ENCODE measurements around the gene STK32C. TPM values are rescaled to one million over a fixed set of nuclear protein-coding genes. Genes with fewer than 3 reads are reported as not detected.
"Not testable (repeated sequence)": the region's sequence is repeated elsewhere in the genome, so short reads cannot be mapped to it uniquely, and the experiment has no call there.

The STK32C gene
- total RNA-seq, 1 donor from 2014 or later: 18.3 TPM

DNA sequence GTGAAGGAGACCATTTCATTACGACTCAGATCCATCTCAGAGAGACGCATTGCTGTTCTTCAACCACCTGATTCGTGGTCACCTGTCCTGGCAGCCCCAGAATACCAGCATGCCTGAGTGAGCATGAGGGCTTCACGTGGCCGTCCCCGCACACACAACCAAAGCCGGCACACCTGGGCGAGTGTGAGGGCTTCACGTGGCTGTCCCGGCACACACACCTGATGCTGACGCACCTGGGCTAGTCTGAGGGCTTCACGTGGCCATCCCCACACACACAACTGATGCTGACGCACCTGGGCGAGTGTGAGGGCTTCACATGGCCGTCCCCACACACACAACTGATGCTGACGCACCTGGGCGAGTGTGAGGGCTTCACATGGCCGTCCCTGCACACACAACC lies 86.8 kb downstream of the STK32C start:
- DNase-seq (ENCODE audit: low spot score): not testable (repeated sequence)

DNA sequence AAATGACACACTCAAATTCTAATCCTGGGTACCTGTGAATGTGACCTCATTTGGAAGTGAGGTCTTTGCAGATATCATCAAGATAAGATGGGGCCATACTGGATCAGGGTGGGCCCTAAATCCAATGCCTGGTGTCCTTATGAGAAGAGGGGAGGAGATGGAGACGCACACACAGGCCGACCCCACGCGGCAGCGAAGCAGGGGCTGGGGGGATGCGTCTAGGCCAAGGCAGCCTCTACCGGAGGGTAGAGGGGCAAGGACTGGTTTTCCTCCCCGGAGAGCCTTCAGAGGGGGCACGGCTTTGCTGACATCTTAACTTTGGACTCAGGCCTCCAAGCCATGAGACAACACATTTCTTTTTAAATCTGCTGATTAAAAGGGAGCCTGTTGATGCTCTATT lies 87.7 kb downstream of the STK32C start:
- no peak for DNase-seq (ENCODE audit: low spot score)

DNA sequence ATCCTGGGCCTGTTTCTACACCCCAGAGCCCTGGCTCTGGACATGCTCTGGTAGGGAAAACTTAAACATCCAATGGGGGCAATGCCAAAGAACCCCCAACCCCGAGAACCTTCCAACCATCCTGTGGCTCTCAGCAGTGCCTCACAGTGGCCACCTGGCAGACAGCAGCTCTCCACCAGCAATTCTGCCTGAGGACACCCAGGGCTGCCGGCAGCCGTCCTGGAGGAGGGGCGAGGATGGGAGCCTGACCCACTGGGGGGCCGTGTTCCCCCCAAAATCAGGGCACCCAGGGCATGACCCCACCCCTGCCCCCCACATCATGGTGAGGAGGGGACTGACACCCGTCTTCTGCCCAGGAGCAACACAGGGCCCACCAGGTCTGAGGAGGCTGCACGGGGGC lies 88.3 kb downstream of the STK32C start:
- DNase-seq (ENCODE audit: low spot score): no peak

DNA sequence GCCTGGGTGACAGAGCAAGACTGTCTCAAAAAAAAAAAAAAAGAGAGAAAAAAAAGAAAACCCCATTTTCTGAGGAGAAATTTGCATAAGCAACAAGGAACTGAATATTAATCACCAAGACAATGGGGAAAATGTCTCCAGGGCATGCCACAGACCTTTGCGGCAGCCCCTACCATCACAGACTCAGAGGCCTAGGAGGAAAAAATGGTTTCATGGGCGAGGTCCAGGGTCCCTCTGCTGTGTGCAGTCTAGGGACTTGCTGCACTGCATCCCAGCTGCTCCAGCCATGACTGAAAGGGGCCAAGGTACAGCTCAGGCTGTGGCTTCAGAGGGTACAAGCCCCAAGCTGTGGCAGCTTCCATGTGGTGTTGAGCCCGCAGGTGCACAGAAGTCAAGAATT lies 91.3 kb downstream of the STK32C start:
- DNase-seq (ENCODE audit: low spot score): not testable (repeated sequence)

DNA sequence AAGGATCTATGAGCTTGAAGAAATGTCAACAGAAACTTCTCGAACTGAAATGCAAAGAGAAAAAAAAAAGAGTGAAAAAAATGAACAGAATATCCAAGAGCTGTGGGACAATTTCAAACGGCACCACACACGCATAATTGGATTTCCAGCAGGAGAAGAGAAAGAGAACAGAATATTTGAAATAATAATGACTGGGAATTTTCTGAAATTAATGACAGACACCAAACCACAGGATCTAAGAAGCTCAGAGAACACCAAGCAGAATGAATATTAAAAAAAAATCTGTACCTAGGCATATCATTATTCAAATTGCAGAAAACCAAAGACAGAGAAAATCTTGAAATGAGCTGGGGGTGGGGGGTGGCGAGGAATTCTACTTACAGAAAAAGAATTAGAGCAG lies 93.8 kb downstream of the STK32C start:
- DNase-seq (ENCODE audit: low spot score): no peak

DNA sequence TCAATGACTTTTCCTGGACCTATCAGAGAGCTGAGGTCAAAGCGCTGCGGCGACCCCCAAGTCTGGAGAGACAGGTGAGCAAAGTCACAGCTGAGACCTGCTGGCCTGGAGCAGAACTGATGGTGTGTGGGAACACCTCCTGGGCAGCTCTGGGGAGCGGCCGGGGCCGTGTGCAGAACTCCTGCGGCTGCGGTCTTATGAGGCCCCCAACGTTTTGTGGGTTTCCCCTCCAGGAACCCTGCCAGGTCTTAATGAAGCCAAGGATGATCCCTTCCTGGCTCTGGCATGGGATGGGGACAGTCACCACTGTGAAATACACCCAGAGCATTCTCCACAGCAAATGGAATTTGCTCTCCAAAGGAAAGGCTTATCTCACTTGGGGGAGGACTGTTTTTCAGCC lies 94.9 kb downstream of the STK32C start:
- DNase-seq (ENCODE audit: low spot score): no peak

DNA sequence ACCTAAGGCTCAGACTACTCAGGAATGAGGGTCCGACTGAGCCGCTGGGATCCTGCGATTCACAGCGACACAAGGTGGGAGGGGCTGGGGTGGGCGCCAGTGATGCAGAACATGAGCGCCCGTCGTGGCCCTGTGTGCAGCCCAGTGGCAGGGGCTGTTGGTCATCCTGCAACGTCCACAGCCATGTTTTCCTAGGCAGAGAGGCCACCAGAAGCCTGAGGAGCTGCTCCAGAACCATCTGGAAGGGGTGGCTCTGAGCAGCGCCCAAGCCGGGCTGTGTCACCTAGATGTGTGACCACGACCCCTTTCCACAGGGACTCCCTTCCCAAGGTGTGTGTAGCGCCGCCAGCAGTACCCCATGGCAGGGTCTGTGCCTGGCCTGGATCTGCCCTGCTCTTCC lies 96.5 kb downstream of the STK32C start:
- DNase-seq (ENCODE audit: low spot score): no peak

DNA sequence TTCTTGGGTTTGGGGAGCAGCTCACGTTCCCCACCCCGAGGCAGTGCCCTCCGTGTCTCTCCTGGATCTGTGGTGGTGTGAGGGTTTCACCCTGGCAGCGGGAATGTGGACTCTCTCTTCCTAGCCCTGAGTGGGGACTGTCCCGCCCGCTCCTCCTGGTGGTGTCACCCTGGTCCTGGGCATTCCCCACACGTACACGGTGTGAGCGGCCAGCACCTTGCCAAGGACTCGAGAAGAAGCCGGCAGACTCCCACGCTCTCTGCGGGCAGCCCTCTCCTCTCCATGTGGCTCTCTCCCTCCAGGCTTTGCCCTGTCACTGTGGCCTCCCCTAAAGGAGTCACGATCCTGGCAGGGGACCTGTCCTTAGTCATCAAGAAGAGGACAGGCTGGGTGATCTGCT lies 97.0 kb downstream of the STK32C start:
- no peak for DNase-seq (ENCODE audit: low spot score)

DNA sequence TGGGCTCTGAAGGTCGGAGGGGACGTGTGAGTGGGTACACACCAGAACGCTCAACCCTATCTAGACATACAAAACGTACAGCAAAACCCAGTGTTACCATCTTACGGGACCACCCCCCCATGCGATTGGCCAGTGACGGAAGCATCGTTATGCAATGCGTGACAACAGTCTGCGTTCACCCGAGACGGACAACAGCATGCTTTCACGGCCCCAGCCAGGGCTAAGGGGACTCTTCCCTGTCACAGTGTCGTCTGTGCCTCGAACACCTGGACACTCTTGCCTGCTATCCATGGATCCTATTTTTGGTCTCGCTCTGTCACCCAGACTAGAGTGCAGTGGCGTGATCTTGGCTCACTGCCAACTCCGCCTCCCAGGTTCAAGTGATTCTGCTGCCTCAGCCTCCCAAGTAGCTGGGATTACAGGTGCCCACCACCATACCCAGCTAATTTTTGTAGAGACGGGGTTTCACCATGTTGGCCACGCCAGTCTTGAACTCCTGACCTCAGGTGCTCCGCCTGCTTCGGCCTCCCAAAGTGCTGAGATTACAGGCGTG lies 97.7 kb downstream of the STK32C start:
- DNase-seq (ENCODE audit: low spot score): no peak

DNA sequence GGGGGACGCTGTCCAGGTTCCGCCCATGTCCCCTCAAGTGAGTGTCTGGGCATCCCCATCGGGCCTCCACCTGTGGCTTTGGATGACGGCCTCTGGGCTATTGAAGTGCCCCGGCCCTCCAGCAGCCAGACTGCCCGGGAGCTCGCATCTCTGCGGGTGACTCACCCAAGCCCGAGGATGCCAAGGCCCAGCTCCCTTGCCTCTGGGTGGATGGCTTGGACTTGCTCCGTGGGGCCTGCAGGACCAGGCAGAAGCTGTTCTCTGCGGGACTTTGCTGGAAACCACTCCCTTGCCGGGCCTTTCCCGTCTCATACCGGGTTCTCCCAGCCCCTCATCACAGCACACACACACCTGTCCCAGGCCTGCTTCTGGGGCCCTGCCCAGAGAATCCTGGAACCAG lies 98.6 kb downstream of the STK32C start:
- no peak for DNase-seq (ENCODE audit: low spot score)

DNA sequence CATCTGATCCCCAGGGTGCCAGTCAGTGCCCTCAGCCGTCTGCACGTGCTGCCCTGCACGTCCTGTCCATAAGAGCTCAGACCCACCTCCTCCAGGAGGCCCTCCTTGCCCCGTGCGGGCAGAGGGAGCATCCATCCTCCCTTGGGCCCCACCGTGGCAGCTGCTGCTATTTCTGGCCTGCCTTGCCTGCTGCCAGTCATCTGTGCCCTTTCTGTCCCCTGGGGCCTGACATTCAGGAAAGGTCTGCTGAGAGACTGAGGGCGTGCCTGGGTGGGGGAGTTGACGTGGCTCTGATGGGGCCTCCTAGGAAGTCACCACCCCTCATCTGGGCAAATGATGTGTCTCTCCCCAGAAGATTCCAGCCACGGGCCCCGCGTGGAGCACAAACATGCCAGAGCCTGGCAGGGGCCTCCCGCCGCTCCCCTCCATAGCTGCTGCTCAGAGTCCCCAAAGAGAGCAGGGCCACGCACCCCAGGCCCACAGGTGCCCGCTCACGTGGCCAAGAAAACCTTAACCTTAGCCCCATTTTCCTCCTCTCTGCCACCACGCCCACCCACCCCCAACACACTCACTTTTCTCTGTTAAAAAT lies 99.2 kb downstream of the STK32C start:
- DNase-seq (ENCODE audit: low spot score): no peak

DNA sequence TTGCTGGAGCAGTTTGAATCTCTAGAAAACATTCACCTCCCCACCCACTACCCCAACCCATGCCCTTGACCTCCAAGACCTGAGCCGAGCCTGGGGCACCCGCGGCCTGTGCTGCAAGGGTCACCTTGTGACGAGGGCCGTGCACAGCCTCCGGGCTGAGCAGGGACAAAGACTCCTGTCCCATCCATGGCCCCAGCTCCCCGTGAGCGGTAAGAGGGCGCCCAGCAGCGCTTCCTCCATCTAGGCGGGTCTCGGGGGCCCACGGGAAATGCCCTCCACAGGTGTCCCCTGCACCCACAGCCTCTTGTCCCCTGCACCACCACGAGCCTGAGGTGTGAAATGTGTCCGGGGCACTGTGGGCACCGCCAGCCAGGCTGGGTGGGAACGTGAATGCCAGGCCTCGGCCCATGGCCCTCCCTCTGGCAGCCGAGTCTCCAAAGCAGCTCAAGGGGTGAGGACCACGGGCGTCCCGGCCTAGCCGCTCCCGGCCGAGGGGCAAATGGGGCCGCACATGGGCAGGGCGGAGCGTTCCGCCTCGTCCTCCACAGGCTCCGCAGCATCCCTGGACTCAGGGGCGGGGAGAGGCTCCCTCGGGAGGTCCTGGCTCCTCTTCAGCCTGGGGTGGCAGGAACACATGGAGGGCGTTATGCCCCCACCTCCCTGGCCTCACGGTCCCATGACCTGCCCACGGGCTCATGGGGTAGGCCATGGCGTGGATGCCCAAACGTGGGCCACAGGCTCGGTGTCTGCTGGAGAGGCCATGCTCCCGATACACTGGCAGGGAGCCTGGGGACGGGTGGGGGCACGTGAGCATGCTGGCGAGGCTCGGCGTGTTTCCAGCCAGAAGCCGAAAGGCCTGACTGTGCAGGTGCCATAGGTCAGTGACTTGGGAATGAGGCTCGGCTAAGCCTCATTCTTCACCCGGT lies 100.0 kb downstream of the STK32C start:
- DNase-seq (ENCODE audit: low spot score): no peak

DNA sequence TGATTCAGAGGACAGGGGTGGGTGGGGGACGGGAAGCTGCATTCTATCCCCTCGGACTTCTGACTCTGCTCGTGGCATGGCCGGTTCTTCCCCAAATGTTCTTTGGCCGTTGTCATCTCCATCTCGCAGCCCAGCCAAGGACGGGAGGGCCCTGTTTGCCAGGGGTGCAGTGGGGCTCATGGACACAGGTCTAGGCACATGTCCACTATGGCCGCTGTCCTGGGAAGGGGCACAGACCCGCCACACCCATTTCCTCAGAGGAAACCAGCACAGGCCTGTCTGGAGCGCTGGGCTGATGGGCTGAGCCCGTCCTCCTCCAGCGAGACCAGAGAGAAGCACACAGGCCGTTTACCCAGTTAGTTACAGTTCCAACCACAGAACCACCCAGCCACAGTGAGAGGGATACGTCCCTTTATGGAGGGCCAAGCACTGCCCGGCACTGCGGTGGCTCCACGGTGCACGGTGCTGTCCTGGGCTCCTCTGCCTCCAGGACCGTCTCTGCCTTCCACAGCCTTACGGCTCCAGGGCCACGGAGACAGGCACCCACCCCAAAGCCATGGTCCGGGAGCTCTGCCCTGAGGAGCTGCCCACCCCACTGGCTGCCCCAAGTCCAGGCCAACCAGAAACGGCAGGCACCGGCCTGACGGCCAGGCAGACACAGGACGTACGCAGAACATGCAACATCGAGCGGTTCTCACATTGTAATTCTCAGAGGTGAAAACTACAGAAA lies 100.8 kb downstream of the STK32C start:
- no peak for DNase-seq (ENCODE audit: low spot score)

DNA sequence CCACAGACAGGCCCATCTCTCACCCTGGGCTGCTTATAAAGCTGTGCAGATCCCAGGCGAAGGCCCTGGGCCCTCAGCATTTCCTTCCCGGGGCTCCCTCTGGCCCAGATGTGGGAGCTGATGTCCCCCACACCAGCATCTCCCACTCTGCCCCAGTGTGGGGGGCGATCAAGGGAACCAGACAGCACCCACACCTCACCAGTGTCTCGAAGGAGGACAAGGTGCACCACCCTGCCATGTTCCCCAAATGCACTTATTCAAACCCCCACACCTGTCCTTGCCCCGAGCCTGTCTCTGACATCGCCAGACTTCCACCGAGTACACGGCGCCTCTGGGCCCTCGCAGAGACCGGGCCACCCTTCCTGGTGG lies 101.4 kb downstream of the STK32C start:
- no peak for DNase-seq (ENCODE audit: low spot score)

DNA sequence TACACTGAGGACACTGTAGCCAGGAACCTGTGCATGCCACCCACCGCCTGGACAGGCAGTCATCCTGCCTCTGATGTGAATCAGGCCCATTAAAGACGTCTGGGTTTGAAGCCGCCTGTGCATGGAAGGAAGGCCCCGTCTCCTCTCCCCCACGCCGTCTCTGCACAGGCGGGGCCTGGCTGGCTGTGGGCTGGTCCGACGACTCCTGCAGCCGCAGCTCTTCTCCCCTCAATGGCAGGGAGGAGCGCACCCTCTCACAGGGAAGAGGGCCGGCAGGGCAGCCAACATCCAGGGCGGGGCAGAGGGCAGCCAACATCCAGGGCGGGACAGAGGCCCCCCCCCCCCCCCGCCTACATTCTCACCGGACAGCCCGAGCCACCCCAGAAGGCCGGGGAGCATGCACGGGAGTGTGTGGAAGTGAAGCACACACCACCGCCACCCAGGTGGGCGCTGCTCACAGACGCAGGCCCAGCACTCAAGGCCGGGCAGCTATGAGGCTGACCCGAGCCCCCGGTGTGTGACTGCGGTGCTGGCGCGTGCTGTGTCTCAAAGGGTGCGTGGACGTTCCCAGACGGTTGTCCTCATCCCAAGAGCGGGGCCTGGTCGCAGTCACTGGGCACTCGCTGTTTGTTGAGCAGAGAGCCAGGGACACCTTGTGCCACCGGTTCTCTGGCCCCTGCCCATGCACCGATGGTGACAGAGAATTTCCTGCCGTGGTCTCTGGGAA lies 101.9 kb downstream of the STK32C start:
- DNase-seq (ENCODE audit: low spot score): no peak

DNA sequence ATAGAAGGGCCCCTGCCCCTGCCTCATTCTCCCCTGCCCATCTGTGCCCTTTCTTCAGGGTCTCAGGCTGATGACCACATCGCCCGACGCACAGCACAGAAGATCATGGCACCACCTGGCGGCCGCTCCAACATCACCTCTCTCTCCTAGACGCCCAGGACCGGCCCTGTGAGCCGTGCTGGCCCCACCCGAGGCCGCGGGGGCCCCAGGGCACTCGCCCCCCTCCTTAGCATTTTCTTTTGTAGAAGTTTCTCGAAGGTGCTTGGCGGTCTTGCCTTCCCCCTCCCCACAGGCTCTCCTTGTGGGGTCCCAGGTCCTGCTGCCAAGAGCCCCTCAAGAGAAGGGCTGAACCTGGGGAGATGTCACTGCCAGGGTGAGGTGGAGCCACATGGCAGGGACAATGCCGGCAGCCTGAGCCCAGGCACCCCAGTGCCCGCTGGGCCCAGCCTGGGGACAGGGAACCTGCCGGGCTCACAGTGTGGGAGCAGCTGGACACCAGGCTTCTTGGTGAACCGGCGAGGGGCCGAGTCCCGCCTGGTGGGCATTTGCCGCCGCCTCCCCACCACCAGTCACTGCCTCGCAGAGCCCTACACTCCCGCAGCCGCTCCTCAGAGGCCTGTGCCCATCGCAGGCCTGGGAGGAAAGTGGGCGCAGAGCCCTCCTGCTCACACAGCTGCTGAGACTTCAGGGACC lies 102.8 kb downstream of the STK32C start:
- no peak for DNase-seq (ENCODE audit: low spot score)

DNA sequence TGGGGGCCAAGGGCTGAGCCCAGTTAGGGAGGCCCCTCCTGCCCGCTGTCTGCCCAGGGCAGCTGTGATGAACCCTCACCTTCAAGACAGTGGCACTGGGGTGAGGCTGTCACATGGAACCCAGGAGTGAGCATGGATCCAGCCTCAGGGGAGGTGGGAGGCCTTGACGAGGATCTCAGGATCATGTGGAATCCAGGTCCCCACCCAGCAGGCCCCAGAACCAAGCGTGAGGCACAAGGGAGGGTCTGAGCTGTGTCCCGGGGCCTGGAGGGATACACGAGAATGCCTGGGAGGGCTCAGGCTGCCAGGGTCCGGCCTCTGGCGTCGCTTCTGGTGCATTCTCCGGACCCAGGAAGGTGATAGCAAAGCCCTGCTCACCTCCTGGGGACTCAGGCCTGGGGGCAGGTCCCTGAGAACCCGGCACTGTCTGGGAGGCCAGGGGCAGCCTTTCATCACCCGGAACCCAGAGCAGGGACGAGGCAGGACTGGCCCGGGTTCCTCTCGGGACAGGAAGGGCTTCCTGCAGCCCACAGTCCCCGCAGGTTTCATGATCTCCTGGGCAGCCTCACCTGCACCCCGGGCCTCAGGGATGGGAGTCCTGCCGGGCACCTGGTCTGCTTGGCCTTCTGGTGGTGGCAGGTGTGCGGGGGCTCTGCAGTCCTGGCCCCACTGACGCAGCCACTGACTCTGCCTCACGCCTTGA lies 103.5 kb downstream of the STK32C start:
- DNase-seq (ENCODE audit: low spot score): no peak

DNA sequence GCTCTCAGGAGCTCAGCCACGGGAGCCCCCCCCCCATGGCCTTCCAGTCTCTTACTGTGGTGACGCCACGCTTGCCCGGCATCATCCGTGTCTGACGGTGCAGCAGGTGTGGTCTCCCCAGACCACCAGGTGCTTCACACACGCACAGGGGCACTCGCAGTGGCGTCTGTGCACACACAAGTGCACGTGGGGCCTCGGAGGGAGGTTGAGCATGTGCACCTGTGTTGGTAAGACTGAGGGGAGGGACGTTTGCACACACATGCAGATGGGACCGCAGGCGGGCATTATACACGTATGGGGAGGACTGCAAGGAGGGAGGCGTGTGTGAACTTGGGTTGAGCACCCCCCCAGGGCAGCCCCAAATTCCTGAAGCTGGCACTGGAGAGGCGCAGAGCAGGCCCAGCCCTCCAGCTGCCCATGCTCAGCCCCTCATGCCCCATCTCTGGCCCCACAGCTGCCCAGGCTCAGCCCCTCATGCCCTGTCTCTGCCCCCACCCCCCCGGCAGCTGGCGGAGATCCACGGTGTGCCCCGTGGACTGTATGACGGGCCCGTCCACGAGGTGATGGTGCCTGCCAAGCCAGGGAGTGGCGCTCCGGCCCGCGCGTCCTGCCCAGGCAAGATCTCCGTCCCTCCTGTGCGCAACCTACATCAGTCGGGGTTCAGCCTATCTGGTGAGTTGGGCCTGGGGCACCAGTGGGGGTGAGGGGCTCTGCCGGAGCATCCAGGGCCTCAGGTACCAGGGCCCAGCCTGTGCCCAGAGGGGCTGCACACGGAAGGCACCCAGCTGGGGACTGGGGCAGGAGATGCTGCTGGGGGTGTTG lies 104.3 kb downstream of the STK32C start:
- DNase-seq (ENCODE audit: low spot score): no peak
